Astrocyte of the spinal cord (primary cell): ENCODE data around the gene NRXN3.

ENCODE experiments used
- DNase-seq: peaks from one replicate; pipeline ENCODE4 v3.0.0; 2011; ENCODE audit warnings: low read depth, low spot score
- H3K4me3 ChIP-seq: 2 replicates; pipeline ENCODE4 v1.5.1; 2011; ENCODE audit warnings: low read depth, mild to moderate bottlenecking, low read length, moderate library complexity
- CTCF ChIP-seq: IDR thresholded peaks from 2 replicates; pipeline ENCODE4 v1.5.1; 2012; ENCODE audit warnings: low read depth, mild to moderate bottlenecking, low read length, inconsistent platforms
- in situ Hi-C: cut with HindIII; loops from 2 replicates; pipeline ENCODE4 v1.10.0; 2017; ENCODE audit warnings: low sequenced_read_pairs

Gene NRXN3

GRCh38 chr14:79740066-79740601 lies 1570.0 kb downstream of the NRXN3 start:
- in situ Hi-C loops = no loop called here
- TF ChIP-seq CTCF = no peak
- H3K4me3 ChIP-seq = no peak overlapping the region
- no peak for DNase-seq

- no peak for DNase-seq
- in situ Hi-C loops = no loop called here
- TF ChIP-seq CTCF = no peak
- no peak overlapping the region for H3K4me3 ChIP-seq
Observed at GRCh38 chr14:79742142-79742541, 1572.0 kb downstream of the NRXN3 start.

- no peak for DNase-seq
Observed at GRCh38 chr14:79745046-79745445, 1574.9 kb downstream of the NRXN3 start.

GRCh38 chr14:79749065-79749464 lies 1578.9 kb downstream of the NRXN3 start:
- no peak overlapping the region for H3K4me3 ChIP-seq
- in situ Hi-C loops = no loop called here
- TF ChIP-seq CTCF = no peak
- DNase-seq = no peak

More at GRCh38 chr14:79745046-79745445, 1574.9 kb downstream of the NRXN3 start:
- in situ Hi-C loops = no loop called here
- TF ChIP-seq CTCF = no peak
- H3K4me3 ChIP-seq = no peak overlapping the region

GRCh38 chr14:79758985-79759384 lies 1588.8 kb downstream of the NRXN3 start:
- no peak for TF ChIP-seq CTCF
- no peak for DNase-seq
- in situ Hi-C loops = no loop called here
- H3K4me3 ChIP-seq = no peak overlapping the region

- in situ Hi-C loops = no loop called here
- DNase-seq = no peak
- H3K4me3 ChIP-seq = no peak overlapping the region
- TF ChIP-seq CTCF = no peak
Observed at GRCh38 chr14:79764323-79764722, 1594.2 kb downstream of the NRXN3 start.

- in situ Hi-C loops = no loop called here
- DNase-seq = no peak
- H3K4me3 ChIP-seq = no peak overlapping the region
- no peak for TF ChIP-seq CTCF
Observed at GRCh38 chr14:79766511-79766910, 1596.3 kb downstream of the NRXN3 start.
